ENCODE results near the gene ZIC2. TPM values are rescaled to one million over a fixed set of nuclear protein-coding genes. Genes with fewer than 3 reads are reported as not detected.
A peak's percentile ranks its signal among the peaks of the same experiment; 100 is the strongest.
"Not testable (repeated sequence)": the region's sequence is repeated elsewhere in the genome, so short reads cannot be mapped to it uniquely, and the experiment has no call there.

Gene ZIC2
- total RNA-seq, 1 donor from 2014 or later = 177 TPM

DNA sequence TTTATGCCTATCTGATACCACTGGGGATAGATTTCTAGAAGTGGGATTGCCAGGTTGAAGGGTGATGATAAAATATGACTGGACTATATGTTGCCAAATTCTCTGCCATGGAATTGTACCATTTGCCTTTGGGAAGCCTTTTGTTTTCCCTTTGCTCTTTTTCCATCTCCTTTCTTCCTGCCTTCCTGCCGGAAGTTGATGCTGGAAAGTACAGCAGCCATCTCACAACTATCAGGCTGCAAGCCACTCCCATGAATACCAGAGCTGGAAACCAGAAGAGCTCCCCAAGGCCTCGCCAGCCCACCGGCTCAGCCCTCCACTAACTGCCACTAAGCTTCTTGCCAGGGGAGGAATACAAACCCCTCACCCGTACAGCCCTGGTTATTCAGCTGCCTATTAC, 39.7 kb upstream of the ZIC2 start:
- H3K27ac Mint-ChIP-seq (ENCODE audit: unreplicated experiment) = no peak overlapping the region
- H3K9me3 Mint-ChIP-seq (ENCODE audit: unreplicated experiment) = no peaks in the 10 kb centered on the region
- no peak overlapping the region for H3K4me3 Mint-ChIP-seq (ENCODE audit: unreplicated experiment)
- TF ChIP-seq, protein P1, sequence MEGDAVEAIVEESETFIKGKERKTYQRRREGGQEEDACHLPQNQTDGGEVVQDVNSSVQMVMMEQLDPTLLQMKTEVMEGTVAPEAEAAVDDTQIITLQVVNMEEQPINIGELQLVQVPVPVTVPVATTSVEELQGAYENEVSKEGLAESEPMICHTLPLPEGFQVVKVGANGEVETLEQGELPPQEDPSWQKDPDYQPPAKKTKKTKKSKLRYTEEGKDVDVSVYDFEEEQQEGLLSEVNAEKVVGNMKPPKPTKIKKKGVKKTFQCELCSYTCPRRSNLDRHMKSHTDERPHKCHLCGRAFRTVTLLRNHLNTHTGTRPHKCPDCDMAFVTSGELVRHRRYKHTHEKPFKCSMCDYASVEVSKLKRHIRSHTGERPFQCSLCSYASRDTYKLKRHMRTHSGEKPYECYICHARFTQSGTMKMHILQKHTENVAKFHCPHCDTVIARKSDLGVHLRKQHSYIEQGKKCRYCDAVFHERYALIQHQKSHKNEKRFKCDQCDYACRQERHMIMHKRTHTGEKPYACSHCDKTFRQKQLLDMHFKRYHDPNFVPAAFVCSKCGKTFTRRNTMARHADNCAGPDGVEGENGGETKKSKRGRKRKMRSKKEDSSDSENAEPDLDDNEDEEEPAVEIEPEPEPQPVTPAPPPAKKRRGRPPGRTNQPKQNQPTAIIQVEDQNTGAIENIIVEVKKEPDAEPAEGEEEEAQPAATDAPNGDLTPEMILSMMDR (IDR thresholded peaks at IDR 0.05) = no peak
- H3K27me3 Mint-ChIP-seq (ENCODE audit: unreplicated experiment) = no peaks in the 10 kb centered on the region
- peaks cover 7% of the 10 kb centered on the region for H3K4me1 Mint-ChIP-seq (ENCODE audit: unreplicated experiment)
- no peaks in the 10 kb centered on the region for H3K36me3 Mint-ChIP-seq (ENCODE audit: unreplicated experiment)
- DNase-seq (ENCODE audit: extremely low spot score, unreplicated experiment) = no peak

DNA sequence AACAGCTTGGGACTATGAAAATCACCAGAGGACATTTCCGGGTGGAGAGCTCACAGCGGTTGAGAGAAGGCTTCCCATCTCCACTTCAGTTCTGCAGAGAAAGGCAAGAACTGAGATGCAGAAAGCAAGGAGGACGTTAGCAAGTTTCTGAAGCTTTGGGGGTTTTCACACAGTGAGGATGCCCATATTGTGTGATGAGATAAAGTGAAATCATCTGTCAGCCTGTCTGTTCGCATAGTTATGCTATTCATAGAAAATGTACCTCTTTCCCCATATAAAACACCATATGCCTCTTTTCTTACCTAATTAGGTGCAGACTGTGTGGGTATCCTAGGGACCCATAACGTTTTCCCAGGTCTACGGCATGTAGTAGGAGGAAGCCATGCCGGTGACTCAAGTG, 37.5 kb upstream of the ZIC2 start:
- TF ChIP-seq, protein P1 (IDR thresholded peaks at IDR 0.05) = no peak
- Mint-ChIP-seq H3K27ac (ENCODE audit: unreplicated experiment) (no peak overlapping the region), H3K27me3 (ENCODE audit: unreplicated experiment) (no peaks in the 10 kb centered on the region), H3K4me1 (ENCODE audit: unreplicated experiment) (peaks cover 23% of the 10 kb centered on the region), H3K4me3 (ENCODE audit: unreplicated experiment) (no peak overlapping the region), H3K36me3 (ENCODE audit: unreplicated experiment) (no peaks in the 10 kb centered on the region), H3K9me3 (ENCODE audit: unreplicated experiment) (no peaks in the 10 kb centered on the region)
- DNase-seq (ENCODE audit: extremely low spot score, unreplicated experiment) = no peak

DNA sequence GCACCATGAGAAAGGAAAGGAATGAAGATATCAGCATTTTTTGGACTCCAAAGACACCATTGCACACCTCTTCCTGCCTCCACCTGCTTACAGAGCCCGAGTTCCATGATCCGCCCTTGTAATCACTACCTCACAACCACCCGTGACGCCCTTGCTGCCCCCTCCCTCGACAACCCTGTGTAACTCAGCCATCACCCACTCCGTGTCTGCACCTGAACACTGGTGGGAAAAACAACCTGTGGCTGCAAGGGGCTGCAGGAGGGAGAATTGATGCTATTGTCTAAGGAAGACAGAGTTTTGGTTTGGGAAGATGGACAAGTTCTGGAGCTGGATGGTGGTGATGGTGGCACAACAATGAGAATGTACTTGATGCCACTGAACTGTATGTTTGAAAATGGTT, 37.0 kb upstream of the ZIC2 start:
- peaks cover 28% of the 10 kb centered on the region for H3K4me1 Mint-ChIP-seq (ENCODE audit: unreplicated experiment)
- no peak overlapping the region for H3K4me3 Mint-ChIP-seq (ENCODE audit: unreplicated experiment)
- H3K27me3 Mint-ChIP-seq (ENCODE audit: unreplicated experiment) = no peaks in the 10 kb centered on the region
- no peaks in the 10 kb centered on the region for H3K9me3 Mint-ChIP-seq (ENCODE audit: unreplicated experiment)
- TF ChIP-seq, protein P1 (IDR thresholded peaks at IDR 0.05) = no peak
- no peak overlapping the region for H3K27ac Mint-ChIP-seq (ENCODE audit: unreplicated experiment)
- no peak for DNase-seq (ENCODE audit: extremely low spot score, unreplicated experiment)
- H3K36me3 Mint-ChIP-seq (ENCODE audit: unreplicated experiment) = no peaks in the 10 kb centered on the region

DNA sequence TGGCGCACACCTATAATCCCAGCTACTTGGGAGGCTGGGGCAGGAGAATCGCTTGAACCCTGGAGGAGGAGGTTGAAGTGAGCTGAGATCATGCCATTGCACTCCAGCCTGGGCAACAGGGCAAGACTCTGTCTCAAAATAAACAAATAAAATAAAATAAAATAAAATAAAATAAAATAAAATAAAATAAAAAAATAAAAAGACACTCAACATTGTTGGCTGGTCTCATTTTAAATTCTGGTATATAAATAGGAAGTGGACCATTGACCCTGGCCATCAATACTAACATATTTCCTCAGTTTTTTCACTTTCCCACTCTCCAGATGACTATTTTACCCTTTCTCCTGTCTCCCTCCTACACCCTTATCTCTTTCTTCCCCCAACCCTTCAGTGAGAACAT, 36.1 kb upstream of the ZIC2 start:
- not testable (repeated sequence) for H3K36me3 Mint-ChIP-seq (ENCODE audit: unreplicated experiment); DNase-seq (ENCODE audit: extremely low spot score, unreplicated experiment); H3K27me3 Mint-ChIP-seq (ENCODE audit: unreplicated experiment); H3K27ac Mint-ChIP-seq (ENCODE audit: unreplicated experiment); H3K4me3 Mint-ChIP-seq (ENCODE audit: unreplicated experiment); H3K9me3 Mint-ChIP-seq (ENCODE audit: unreplicated experiment)
- peaks cover 37% of the 10 kb centered on the region for H3K4me1 Mint-ChIP-seq (ENCODE audit: unreplicated experiment)

DNA sequence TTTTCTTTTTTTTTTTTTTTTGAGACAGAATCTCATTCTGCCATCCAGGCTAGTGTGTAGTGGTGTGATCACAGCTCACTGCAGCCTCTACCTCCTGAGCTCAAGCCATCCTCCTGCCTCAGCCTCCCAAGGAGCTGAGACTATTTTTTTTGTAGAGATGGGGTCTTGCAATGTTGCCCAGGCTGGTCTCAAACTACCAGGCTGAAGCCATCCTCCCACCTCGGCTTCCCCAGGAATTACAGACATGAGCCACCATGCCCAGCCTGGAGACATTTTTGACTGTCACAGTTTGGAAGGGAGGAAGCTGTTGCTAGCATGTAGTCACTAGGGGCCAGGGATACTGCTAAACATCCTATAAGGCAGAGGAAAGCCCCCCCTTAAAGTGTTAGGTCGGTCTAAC, 33.9 kb upstream of the ZIC2 start:
- Mint-ChIP-seq H3K27ac (ENCODE audit: unreplicated experiment) (no peak overlapping the region), H3K4me3 (ENCODE audit: unreplicated experiment) (no peak overlapping the region), H3K9me3 (ENCODE audit: unreplicated experiment) (no peaks in the 10 kb centered on the region), H3K36me3 (ENCODE audit: unreplicated experiment) (no peaks in the 10 kb centered on the region), H3K4me1 (ENCODE audit: unreplicated experiment) (peaks cover 51% of the 10 kb centered on the region), H3K27me3 (ENCODE audit: unreplicated experiment) (no peaks in the 10 kb centered on the region)
- no peak for DNase-seq (ENCODE audit: extremely low spot score, unreplicated experiment)
- TF ChIP-seq, protein P1 (IDR thresholded peaks at IDR 0.05) = no peak

DNA sequence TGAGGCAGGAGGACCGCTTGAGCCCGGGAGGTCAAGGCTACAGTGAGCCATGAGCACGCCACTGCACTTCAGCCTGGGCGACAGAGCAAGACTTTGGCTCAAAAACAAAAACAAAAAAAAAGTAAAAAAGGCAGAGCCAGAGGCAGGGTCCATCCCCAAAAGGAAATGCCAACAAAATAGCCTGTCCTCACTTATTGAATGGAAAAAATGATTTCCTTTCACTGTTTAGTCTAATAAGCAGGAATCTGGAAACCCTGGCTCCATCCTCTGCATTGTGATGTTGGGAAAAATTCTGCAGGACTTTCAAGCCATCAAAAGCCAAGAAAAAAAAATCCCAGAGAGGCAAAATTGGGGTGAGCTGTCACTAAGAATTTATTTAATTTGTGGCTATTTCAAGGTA, 33.2 kb upstream of the ZIC2 start:
- Mint-ChIP-seq H3K4me3 (ENCODE audit: unreplicated experiment) (no peak overlapping the region), H3K9me3 (ENCODE audit: unreplicated experiment) (no peaks in the 10 kb centered on the region), H3K4me1 (ENCODE audit: unreplicated experiment) (peaks cover 58% of the 10 kb centered on the region), H3K36me3 (ENCODE audit: unreplicated experiment) (no peaks in the 10 kb centered on the region), H3K27ac (ENCODE audit: unreplicated experiment) (peak overlapping the region; percentile 82), H3K27me3 (ENCODE audit: unreplicated experiment) (no peaks in the 10 kb centered on the region)
- TF ChIP-seq, protein P1 (IDR thresholded peaks at IDR 0.05) = no peak
- no peak for DNase-seq (ENCODE audit: extremely low spot score, unreplicated experiment)
